Lower leg skin (tissue), 3 donors: ENCODE results near the gene SRP68.

Experiments used
- POLR2A ChIP-seq, 2 donors: fragments of 450-650 bp; IDR thresholded peaks; one replicate each; pipeline ENCODE4 v1.6.1; 2016 to 2017; ENCODE audit warnings: antibody characterized with exemption in 2 of 2, mild to moderate bottlenecking in 1 of 2, moderate library complexity in 1 of 2
- TF ChIP-seq, protein P1 (sequence below), 3 donors: fragments of 450-650 bp; IDR thresholded peaks; one replicate each; pipeline ENCODE4 v1.5.1; 2016; ENCODE audit warnings: antibody characterized with exemption in 3 of 3, mild to moderate bottlenecking in 3 of 3, moderate library complexity in 2 of 3

DNA sequence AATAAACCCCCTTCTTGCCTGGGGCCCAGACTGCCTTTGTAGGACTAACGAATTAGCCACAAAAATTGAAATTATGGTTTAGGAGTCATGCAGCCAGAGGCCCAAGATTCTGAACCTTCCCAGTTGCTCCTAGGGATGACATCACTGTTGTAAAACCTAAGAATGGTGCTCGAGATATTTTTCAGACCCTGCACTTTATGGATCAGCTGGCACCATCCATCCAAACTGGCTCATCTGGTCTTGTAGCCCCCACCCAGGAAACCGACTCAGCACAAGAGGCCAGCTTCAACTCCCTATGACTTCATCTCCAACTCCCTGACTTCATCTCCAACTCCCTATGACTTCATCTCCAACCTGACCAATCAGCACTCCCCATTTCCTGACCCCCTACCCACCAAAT is 34.3 kb downstream of the SRP68 start:
- TF ChIP-seq, protein P1, sequence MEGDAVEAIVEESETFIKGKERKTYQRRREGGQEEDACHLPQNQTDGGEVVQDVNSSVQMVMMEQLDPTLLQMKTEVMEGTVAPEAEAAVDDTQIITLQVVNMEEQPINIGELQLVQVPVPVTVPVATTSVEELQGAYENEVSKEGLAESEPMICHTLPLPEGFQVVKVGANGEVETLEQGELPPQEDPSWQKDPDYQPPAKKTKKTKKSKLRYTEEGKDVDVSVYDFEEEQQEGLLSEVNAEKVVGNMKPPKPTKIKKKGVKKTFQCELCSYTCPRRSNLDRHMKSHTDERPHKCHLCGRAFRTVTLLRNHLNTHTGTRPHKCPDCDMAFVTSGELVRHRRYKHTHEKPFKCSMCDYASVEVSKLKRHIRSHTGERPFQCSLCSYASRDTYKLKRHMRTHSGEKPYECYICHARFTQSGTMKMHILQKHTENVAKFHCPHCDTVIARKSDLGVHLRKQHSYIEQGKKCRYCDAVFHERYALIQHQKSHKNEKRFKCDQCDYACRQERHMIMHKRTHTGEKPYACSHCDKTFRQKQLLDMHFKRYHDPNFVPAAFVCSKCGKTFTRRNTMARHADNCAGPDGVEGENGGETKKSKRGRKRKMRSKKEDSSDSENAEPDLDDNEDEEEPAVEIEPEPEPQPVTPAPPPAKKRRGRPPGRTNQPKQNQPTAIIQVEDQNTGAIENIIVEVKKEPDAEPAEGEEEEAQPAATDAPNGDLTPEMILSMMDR (IDR thresholded peaks at IDR 0.05): no peak
- TF ChIP-seq POLR2A (IDR thresholded peaks at IDR 0.05): no peak
